ENCODE data around the gene DEAF1. TPM values are rescaled to one million over a fixed set of nuclear protein-coding genes. Genes with fewer than 3 reads are reported as not detected.

DEAF1 gene
- total RNA-seq, 4 donors from 2014 or later: 31.1 to 57.0 (median 39.6) TPM

GRCh38 chr11:623349-623869 lies 71.6 kb downstream of the DEAF1 start:
- intact Hi-C loops (cut with DNase I; ENCODE audit: low total_unique reads): no loop called here
- H3K4me3 ChIP-seq (ENCODE audit: low read depth, poor library complexity, severe bottlenecking): no peak overlapping the region
- no peak for DNase-seq (ENCODE audit: low spot score in 2 of 2)
- TF ChIP-seq POLR2A (IDR thresholded peaks at IDR 0.05) (no peak), CTCF (IDR thresholded peaks at IDR 0.05) (no peak)
- 80% methylated on average over 15 of the region's 15 CpGs for WGBS, 2 donors

GRCh38 chr11:621838-622237 lies 73.2 kb downstream of the DEAF1 start:
- no peak for DNase-seq (ENCODE audit: low spot score in 2 of 2)
- TF ChIP-seq CTCF (IDR thresholded peaks at IDR 0.05): no peak
- intact Hi-C loops (cut with DNase I; ENCODE audit: low total_unique reads): no loop called here
- no peak overlapping the region for H3K4me3 ChIP-seq (ENCODE audit: low read depth, poor library complexity, severe bottlenecking)
- 86 to 89% methylated on average over 27 of the region's 27 CpGs for WGBS, 2 donors

- H3K4me3 ChIP-seq (ENCODE audit: low read depth, poor library complexity, severe bottlenecking): no peak overlapping the region
- no peak for TF ChIP-seq CTCF (IDR thresholded peaks at IDR 0.05)
- TF ChIP-seq POLR2A (IDR thresholded peaks at IDR 0.05): no peak
- WGBS, 2 donors: 72% methylated on average over 42 to 45 of the region's 45 CpGs
- DNase-seq (ENCODE audit: low spot score in 2 of 2): no peak
- intact Hi-C loops (cut with DNase I; ENCODE audit: low total_unique reads): no loop called here
These were observed 73.8 kb downstream of the DEAF1 start for GRCh38 chr11:620935-621814.

GRCh38 chr11:620201-620600 lies 74.8 kb downstream of the DEAF1 start:
- intact Hi-C loops (cut with DNase I; ENCODE audit: low total_unique reads): no loop called here
- DNase-seq (ENCODE audit: low spot score in 2 of 2): no peak
- H3K4me3 ChIP-seq (ENCODE audit: low read depth, poor library complexity, severe bottlenecking): no peak overlapping the region
- TF ChIP-seq POLR2A (IDR thresholded peaks at IDR 0.05) (no peak), CTCF (IDR thresholded peaks at IDR 0.05) (no peak)
- 94 to 97% methylated on average over 13 of the region's 13 CpGs for WGBS, 2 donors

GRCh38 chr11:619628-620050 lies 75.4 kb downstream of the DEAF1 start:
- no peak for TF ChIP-seq CTCF (IDR thresholded peaks at IDR 0.05)
- no peak for TF ChIP-seq POLR2A (IDR thresholded peaks at IDR 0.05)
- intact Hi-C loops (cut with DNase I; ENCODE audit: low total_unique reads): no loop called here
- no peak overlapping the region for H3K4me3 ChIP-seq (ENCODE audit: low read depth, poor library complexity, severe bottlenecking)
- 94% methylated on average over 18 to 22 of the region's 22 CpGs for WGBS, 2 donors
- no peak for DNase-seq (ENCODE audit: low spot score in 2 of 2)

All from lower leg skin (tissue), 4 donors.